ENCODE data around the gene ZNF831.

GRCh38 chr20:59232618-59233017 is 69.0 kb downstream of the ZNF831 start:
- TF ChIP-seq CTCF (IDR thresholded peaks at IDR 0.05) (no peak), POLR2A (IDR thresholded peaks at IDR 0.05) (no peak)
